Stimulated activated CD4-positive, alpha-beta T cell treated with anti-CD3 and anti-CD28 coated beads, TNF-alpha, amount 100 ng/mL, for 1 hour (primary cell): ENCODE results near the gene ELF3.
"Not testable (repeated sequence)": the region's sequence is repeated elsewhere in the genome, so short reads cannot be mapped to it uniquely, and the experiment has no call there.

Source experiments
- DNase-seq, 3 donors: peaks; one replicate each; pipeline ENCODE4 v3.0.0-alpha.2; 2020; ENCODE audit warnings: low read depth in 3 of 3, low spot score in 1 of 3

ELF3 gene

DNA sequence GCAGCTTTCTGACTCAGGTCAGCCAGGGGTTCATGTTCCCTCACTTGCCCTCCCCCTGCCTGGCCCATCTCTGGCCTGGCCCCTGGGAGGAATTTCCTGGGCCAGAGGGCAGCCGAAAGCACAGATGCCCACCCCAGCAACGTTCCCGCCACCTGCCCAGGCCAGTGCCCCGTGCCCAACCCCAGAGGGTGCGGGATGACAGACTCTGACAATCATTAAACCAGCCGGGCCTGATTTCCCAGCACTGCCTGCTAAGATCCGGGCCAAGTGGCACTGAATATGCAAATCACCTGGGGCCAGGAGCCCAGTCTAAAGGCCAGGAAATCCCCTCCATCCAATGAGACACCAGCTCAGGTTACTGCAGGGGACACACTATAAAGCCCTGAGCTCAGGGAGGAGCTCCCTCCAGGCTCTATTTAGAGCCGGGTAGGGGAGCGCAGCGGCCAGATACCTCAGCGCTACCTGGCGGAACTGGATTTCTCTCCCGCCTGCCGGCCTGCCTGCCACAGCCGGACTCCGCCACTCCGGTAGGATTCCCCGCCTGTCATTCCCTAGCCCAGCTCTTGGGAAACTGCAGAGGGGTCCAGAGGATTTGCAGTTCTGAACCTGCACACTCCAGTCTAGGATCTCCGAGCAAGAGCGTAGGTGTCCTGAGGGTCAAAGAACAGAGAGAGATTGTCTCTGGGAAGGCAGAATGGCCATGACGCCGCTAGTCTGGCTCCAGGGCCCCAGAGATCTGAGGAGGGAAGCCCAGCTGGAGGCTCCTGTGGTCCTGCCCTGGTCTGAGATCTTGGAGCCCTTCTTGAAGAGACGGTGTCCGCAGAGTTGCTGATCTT lies at the start of gene ELF3:
TSS of gene ELF3 (plus strand) at position 408 of the 836 bp plus-strand sequence. CDS start 550 bp downstream, outside the sequence.
- no peak for DNase-seq

DNA sequence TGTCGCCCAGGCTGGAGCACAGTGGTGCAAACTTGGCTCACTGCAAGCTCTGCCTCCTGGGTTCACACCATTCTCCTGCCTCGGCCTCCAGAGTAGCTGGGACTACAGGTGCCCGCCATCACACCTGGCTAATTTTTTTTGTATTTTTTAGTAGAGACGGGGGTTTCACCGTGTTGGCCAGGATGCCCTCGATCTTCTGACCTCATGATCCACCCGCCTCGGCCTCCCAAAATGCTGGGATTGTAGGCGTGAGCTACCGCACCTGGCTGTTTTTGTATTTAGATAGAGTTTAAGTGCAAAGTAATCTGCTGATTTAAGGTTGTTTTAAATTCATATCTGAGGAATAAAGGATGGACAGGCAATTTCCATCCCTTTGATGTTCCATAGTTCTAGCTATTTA lies 48.0 kb upstream of the ELF3 start:
- DNase-seq = not testable (repeated sequence)

DNA sequence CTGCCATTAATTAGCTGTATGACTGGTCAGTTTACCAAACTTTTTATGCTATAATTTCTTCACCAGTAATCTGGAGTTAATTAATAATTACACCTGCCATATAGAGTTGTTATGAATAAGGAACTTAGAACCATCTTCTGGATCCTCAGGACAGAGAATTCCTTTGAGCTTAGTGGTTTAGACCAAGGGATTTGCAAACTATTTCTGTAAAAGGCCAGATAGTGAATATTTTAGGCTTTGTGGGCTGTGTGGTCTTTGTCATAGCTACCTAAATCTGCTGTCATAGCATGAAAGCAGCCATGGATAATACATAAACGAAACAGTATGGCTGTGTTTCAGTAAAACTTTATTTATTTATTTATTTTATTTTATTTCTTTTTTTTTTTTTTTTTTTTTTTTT lies 46.1 kb upstream of the ELF3 start:
- no peak for DNase-seq

DNA sequence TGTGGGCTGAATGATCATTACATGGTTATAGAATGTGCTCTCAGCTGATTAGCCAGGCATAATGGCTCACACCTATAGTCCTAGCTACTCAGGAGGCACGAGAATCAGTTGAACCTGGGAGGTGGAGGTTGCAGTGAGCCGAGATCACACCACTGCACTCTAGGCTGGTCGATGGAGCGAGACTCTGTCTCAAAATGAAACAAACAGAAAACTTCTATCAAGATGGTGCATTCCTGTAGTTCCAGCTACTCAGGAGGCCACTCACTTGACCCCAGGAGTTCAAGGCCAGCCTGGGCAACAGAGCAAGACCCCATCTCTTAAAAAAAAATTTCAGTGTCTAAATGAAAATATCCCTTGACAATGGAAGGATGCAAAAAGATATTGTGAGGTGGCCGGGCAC lies 44.2 kb upstream of the ELF3 start:
- DNase-seq = no peak

DNA sequence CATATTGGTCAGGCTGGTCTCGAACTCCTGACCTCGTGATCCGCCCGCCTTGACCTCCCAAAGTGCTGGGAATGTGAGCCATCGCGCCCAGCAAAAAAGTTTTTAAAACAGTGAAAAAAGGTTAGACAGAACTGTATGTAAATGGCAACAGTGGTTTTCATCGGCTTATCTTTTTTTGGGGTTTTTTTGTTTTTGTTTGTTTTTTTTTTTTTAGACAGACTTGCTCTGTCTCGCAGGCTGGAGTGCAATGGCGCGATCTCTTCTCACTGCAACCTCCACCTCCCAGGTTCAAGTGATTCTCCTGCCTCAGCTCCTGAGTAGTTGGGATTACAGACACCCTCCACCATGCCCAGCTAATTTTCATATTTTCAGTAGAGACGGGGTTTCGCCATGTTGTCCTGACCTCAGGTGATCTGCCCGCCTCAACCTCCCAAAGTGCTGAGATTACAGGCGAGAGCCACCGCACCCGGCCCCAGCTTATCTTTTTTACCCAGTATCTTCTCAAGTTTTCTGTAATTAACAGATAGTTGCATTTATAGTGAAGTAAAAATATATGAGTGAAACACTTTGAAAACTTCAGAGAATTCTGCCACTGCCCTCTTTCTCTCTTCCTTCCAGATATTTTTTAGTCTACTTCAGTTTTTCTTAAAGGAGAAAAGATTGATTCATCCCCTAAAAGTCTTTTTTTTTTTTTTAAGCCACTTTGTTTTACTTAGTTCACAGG lies 42.0 kb upstream of the ELF3 start:
- no peak for DNase-seq

DNA sequence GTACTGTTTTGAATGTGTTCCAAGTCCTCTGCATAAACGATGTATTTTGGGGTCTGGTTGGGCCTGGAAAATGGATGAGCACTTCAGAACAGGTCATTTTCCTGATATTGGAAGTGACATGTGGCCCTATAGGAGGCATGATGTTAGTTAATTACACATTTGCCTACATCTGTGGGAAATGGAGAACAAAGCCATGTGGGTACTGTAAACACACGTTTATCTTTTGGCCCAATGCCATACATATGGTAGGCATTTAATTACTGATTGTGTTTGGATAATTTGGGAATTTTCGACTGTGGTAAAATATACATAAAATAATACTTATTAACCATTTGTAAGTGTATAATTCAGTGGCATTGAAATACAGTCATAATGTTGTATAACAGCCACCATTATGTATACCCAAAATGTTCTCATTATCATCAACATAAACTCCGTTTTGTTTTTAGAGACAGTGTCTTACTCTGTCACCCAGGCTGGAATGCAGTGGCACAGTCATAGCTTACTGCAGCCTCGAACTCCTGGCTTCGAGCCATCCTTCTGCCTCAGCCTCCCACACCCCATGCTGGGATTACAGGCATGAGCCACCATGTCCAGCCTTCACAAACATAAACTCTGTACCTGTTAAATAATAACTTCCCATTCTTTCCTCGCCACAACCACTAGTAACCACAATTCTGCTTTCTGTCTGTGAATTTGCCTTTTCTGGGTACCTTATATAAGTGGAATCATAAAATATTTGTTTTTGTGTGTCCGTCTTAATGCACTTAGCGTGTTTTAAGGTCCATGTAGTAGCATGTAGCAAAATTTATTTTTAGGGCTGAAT lies 39.8 kb upstream of the ELF3 start:
- no peak for DNase-seq

DNA sequence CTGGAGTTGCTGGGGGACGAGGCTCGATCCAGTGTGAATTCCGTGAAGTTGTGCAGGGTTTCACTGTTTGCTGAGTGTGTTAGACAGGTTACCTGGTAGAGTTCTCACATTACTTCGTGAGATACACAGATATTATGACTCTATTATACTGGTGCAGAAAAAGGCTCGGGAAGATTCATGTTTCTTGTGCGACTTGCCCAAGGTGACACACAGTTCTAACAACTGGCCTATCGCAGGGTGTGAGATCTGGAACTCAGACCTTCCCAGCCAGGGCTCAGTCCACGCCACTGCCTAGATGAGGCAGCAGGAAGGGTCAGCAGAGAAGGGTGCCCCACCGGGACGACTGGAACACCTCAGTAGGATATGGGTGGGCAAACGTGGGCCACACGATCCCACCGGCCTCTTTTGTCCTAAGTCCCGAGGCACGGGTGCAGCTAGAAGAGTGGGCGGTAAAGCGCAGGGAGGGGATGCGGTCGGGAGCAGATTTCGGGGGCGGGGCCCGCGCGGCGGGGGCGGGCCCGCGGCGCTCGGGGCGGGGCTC lies 28.2 kb upstream of the ELF3 start:
- DNase-seq = peak in 2 of 3 donors; percentile 42 to 68

DNA sequence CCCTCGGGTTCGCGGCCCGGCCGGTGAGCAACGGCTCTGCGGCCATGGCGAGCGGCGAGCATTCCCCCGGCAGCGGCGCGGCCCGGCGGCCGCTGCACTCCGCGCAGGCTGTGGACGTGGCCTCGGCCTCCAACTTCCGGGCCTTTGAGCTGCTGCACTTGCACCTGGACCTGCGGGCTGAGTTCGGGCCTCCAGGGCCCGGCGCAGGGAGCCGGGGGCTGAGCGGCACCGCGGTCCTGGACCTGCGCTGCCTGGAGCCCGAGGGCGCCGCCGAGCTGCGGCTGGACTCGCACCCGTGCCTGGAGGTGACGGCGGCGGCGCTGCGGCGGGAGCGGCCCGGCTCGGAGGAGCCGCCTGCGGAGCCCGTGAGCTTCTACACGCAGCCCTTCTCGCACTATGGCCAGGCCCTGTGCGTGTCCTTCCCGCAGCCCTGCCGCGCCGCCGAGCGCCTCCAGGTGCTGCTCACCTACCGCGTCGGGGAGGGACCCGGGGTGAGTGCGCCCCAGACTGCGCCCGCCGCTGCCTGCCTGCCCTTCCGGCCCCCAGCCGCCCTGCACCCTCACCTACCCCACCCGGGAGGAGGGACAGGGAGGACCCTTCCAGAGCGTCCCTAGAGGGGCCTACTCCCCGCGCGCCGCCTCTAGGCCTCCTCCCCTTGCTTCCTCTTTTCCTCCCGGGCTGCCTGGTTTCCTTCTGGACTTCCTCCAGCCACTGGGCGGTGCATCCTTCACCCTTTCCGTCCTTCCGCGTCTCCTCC lies 27.6 kb upstream of the ELF3 start, which contains the start of gene RNPEP:
TSS of gene RNPEP (plus strand) at position 26 of the 757 bp plus-strand sequence. CDS start at position 45, 19 bp downstream.
- DNase-seq = peak in 2 of 3 donors; percentile 8 to 25

DNA sequence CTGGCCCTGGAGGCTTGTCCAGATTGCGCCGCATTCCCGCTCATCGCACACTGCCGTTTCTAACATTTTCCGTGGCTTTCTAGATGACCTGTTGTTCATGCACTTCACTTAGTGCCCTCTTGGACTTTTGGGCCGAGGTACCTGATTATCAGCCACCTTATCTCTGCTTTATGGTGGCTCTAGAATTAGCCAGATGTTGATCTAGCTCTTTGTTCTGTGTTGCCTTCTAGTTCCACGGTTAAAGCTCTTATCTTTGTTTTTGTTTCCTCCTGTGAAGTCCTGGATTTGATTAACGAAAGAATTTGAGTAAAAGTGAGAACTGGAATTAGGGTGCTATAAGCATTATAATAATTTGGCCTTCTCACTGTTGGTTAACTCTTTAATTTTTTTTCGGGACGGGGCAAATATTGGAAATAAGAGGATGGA lies 27.0 kb upstream of the ELF3 start:
- DNase-seq = no peak

DNA sequence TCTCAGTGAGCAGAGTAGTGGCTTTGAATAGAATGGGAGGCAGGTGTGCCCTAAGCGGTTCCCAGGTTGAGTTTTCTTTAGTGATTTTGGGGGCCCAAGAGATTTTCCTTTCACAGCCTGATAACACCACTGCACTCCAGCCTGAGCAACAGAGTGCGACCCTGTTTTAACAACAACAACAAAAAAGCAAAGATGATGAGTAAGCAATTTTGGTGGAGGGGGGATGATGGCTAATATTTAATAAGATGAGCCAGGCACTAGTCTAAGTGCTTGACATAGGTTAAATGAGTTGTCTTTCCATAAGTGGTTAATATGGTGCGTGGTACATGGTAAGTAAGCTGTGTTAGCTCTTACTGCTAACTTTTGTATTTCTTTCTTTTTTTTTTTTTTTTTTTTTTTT lies 25.9 kb upstream of the ELF3 start:
- no peak for DNase-seq

DNA sequence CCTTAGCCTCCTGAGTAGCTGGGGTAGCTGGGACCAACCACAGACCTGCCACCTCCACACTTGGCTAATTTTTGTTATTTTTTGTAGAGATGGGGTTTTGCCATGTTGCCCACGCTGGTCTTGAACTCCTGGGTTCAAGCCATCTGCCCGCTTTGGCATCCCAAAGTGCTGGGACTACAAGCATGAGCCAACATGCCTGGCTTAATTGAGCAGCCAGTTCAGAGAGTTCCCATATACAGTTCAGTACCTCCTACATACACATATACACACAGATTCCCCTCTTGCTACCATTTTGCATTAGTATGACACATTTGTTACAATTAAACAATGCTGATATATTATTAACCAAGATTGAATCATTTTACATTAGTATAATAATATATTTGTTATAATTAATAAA lies 25.0 kb upstream of the ELF3 start:
- no peak for DNase-seq

DNA sequence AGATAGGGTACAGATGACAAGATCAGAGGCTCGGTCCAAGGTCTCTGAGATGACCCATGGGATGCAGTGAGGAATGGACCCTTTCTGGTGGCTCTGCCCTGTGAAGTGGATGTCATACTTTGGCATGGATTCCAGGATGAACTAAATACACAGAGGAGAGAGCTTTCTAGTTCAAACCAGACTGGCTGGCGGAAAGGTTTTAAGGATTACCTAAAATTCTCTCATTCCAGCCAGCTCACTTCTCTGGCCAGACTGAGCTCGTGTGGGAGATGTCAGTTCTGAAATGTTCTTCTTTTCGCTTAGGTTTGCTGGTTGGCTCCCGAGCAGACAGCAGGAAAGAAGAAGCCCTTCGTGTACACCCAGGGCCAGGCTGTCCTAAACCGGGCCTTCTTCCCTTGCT lies 21.8 kb upstream of the ELF3 start:
- no peak for DNase-seq

DNA sequence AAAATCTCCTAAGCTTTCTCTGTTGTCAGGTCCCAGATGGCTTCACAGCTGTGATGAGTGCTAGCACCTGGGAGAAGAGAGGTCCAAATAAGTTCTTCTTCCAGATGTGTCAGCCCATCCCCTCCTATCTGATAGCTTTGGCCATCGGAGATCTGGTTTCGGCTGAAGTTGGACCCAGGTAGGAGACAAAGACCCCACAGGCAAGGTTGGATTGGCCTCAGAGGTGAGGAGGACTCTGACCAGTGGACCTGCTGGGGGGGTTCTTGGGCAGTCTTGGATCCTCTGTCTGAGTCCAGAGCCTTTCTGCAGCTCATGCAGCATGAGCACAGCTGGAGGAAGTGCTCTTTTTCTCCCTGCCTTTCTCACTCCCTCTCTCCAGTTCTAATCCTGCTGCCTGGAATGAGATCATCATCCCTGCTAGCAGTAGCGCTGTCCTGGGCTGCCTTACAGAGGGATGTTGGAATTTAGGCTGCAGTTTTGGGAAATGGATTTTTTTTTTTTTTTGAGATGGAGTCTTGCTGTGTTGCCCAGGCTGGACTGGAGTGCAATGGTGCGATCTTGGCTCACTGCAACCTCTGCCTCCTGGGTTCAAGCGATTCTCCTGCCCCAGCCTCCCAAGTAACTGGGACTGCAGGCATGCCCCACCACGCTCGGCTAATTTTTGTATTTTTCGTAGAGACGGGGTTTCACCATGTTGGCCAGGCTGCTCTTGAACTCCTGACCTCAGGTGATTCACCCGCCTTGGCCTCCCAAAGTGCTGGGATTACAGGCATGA lies 20.8 kb upstream of the ELF3 start:
- DNase-seq = no peak

DNA sequence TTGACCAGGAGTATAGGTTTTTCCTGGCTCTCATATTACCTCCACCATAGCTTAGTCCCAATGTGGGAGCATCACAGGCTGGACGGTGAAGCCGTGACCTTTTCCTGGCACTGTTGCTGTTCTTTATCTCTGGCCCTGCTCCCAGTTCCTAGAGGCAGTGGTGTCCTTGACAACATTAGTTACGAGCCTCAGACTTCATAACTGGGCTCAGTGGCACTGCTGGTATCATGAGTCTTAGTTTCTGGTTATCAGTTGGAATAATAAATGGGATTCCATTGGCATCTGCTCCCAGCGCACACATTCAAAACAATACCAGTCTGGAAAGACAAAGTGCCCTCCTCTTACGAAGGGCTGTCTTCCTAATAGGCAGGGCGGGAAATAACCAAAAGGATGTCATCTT lies 20.0 kb upstream of the ELF3 start:
- no peak for DNase-seq

DNA sequence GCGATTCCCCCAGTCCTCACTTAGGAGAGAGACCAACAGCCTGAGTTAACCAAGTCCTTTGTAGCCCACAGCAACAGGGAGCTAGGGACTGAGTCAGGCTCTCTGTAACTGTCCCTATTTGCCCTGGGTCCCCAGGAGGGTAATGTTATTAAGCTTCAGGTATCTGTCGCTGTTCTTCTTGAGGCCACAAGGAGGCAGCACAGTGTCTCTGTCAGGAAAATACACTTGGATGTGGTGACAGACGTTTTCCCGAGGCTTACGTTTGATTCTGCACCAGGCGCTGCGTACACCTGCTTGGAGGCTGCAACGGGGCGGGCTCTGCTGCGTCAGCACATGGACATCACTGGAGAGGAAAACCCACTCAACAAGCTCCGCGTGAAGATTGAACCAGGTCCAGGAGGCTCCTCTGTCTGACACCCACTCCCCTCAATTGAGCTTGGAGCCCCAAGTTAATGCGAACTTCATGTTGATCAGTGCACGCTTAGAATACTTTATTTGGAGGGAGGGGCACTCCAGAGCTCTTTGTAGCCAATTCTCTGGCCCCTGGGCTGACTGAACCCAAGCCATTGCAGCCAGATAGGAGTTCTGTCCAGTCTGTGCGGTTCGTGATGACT lies 10.7 kb upstream of the ELF3 start:
- no peak for DNase-seq

DNA sequence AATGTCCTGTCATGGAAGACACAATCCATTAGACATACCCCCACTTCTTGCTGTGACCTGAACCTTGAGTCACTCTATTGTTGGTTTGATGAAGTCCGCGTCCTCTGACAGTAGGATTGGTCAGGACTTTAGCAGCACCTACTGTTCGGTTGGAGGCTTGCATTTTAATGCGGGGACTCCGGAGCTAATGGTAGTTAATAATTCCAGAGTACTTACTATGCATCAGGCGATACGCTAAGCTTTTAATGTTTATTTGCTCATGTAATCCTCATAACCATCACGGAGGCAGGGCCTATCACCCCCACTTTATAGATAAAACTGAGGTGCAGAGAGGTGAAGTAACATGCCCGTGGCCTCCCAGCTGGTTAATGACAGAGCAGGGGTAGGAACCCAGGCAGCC lies 7.9 kb upstream of the ELF3 start:
- no peak for DNase-seq

DNA sequence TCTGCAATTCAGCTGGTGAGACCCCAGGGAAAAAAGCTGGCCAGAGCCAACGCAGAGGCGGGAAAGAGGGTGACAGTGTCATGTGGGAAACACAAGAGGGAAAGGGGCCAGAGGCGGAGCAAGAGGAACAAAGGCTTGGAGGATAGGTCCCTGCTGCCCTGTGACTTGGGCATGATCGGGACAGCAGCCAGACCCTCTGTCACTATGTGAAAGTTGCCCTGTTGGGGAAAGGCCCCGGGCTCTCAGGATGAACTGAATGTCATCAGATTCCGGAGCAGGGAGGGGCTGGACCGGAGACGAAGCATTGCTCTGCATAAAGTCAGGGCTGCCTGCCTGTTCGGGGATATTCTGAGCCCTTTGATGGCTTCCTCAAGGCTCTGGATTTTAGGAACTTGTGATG lies 5.7 kb upstream of the ELF3 start:
- DNase-seq = no peak

DNA sequence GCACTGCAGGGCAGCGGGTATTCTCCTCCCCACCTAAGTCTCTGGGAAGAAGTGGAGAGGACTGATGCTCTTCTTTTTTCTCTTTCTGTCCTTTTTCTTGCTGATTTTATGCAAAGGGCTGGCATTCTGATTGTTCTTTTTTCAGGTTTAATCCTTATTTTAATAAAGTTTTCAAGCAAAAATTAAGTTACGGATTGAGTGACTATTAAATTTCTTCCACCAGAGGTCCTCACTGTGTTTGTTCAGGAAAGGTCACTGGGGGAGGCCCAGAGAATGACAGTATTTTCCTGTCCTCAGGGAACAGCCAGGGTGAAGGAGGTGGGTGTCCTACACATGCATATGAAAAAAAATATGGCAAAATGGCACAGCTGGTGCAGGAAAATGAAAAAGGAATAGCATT lies 4.4 kb upstream of the ELF3 start:
- DNase-seq = no peak

DNA sequence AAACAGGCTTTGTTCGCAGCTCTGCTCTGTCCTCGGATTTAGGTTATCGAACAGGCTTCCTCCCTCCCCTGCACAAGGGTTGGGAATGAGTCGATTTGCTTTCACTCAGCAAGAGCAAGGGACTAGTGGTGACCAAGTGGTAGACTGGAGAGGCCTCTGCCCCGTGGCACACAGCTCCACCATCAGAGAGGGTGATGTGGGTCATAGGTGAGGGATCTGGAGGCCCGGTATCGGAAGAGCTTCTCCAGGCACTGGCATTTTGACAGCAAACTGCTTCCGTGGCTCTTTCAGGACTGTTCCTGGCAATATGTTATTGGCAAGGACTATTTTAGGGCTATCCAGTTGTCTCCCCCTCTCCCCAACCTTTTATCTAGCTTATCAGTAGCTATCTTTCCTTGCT lies 3.1 kb upstream of the ELF3 start:
- no peak for DNase-seq
